ENCODE data around the gene NHS. TPM values are rescaled to one million over a fixed set of nuclear protein-coding genes. Genes with fewer than 3 reads are reported as not detected.

Gene NHS
- total RNA-seq, 1 donor from 2014 or later = 1.2 TPM

DNA sequence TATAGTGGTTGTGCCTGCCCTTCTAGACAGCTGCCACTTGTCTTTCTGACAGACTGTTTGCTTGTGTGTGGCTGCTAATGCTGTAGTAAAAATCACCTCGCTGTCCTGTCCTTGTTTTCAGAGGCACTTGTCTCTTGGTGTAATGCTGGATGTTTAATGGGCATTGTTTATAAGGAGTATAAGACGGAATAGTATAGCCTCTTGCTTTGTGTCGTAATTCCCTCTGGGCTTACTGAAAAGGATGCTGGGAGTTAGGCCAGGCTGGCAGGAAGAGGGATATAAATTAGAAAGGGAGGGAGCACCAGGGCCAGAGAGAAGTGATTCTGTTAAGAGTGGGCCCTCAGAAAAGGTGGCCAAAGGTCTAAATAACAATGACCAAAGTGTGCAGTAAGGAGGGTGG lies 29.0 kb downstream of the NHS start:
- no peak for DNase-seq (ENCODE audit: extremely low read depth, low read depth, low spot score)

DNA sequence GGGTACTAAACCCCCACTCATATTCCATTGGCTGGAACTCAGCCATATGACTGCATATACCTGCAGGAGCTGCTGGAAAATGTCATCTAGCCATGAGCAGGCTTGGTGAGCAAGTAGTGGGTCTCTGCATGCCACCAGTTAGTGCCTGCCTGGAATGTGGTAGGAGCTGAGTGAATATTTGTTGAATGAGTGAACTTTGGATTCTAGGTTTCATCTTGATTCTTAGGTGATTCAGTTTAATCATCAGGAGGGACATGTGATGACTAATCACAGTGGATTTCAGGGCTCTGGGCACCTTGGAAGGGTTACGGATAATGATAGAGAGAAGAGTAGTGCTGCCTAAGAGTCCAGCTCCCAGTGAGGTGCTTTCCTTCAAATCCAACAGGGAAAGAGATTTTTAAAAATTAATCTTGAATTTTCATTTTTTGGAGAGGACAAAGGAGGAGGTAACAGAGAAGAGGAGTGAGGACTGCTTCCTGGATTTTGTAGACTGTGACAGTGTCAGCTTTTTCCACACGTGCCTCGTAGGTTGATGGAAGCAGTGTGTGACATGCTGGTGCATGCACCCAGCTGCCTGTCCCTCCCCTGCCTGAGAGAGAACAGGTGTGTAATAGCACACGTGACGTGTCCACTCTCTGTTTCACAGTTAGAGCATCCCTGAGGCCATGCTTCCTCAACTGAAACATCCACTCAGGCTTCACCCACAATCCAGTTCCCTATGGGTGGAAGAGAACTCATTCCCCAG lies 30.4 kb downstream of the NHS start:
- DNase-seq (ENCODE audit: extremely low read depth, low read depth, low spot score) = no peak

DNA sequence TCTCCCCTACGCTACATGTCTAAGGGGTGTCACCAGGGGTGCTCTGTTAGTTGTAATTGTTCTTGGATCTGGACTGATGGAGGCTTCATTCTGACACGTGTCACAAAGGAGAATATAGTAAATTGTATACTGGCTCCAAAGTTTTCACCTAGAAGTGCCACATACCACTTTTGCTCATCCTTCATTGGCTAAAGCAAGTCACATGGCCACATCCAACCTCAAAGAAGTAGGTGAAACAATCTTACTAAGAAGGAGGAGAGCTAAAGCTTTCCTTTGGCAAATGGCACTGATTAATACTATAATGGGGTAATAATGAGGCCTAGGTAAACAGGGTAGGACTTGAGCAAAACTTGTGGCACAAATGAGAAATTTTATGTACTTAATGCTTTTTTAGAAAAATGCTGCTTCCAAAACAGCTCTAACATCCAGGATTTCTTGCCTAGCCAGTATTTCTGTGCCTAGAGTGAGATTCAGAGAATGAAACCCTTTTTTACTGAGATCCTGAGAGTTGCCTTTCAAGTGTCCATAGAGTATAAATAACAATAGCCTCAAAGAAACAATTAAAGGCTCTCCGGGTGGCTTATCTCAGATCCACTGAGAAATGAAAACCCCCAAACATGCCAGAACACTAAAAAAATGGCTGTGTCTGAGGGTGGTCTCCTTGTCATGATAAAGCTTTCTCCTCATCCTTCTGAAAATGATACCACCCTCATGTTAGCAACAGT lies 34.7 kb downstream of the NHS start:
- DNase-seq (ENCODE audit: extremely low read depth, low read depth, low spot score) = no peak

DNA sequence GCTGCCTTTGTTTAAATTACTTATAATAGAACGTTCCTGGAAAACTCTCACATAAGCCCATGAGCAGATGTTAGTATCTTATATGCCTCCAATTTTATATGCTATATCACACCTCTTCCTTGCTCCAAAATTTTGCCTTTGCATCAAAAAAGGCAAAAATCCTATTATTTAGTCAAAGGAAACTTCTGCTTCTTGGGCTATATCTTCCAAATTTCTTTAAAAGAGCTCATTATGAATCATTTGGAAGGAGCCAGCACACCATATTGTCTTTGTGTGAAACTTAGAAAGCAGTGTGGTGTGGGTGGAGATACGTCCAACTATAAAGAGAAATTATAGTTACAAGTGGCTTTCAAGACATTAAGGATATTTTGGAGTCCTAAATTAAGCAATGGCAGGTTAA lies 35.7 kb downstream of the NHS start:
- no peak for DNase-seq (ENCODE audit: extremely low read depth, low read depth, low spot score)

DNA sequence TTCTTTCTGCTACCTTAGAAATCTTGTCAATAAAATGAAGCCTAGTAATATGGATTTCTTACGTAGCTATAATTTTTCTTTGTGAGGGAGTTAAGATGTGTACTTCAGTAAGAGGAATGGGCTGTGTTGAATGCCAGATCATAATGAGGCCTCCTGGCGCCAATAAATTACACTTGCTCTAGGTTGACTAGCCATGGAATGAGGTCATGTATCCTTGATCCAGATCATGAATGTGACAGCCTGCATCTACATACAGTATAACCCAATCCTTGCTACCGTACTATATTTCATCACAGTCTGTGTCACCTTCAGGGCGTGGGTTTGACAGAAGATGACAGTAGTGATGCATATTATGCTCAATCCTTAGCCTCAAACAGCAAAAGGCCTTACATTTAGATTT lies 36.2 kb downstream of the NHS start:
- no peak for DNase-seq (ENCODE audit: extremely low read depth, low read depth, low spot score)

DNA sequence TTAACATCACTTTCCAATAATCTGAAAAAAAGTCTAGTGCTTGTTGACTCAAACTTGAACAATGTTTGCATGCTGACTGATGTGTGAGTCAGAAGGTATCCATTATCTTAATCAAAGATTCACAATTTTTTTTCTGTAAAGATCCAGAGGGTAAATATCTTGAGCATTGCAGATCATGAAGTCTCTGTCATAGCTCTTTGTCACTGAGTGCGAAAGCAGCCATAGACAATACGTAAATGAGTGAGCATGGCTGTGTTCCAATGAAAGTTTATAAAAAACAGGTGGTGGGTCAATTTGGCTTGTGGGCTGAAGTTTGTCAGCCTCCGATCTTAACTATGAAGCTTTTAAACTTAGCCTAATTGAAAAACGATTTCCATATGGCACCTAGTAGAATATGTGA lies 37.7 kb downstream of the NHS start:
- DNase-seq (ENCODE audit: extremely low read depth, low read depth, low spot score) = no peak

DNA sequence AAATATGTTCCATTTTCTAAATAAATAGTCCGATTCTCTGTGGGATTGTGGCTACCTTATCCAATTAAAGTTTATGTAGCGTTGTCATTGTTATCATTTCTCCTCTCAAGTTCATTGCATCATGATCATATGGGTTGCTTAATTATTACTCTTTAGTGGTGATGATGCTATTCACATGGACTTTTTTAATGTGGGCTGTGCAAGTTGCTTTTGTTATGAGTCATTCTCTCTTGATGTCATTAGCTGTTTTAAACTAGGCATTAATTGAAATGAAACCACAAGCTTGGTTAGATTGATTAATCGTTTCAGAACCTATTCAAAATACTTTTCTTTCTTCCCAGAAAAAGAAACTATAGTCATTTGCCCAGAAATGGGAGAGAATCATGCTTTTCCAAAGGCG lies 38.2 kb downstream of the NHS start:
- no peak for DNase-seq (ENCODE audit: extremely low read depth, low read depth, low spot score)

DNA sequence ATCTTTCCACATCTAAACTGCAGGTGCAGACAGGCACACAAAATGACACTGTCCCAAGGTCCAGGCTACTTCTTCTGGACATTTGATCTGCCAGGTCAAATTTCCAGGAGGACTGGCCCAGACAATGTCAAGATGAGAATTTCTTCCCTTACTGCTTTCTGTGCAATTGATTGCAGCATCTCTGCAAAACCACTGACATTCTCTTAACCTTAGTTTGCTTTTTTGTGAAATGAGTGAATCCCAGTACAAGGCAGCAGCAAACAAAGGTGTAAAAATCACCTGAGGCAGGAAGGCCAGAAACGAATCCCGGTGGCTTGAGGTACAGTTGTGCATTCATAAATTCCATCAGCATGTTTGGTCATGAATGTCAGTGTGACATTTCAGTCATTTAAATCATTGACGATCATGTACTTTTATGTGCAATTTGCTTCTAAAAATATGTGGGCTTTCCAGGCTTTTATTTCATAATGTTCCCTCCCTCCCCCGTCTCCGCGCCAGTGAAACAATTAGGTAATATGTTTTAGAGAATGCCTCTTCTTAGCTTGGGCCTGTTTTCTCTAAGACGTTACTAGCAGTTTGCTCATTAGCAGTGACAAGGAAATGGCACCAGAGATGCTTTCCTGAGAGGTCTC lies 39.1 kb downstream of the NHS start:
- DNase-seq (ENCODE audit: extremely low read depth, low read depth, low spot score) = no peak

DNA sequence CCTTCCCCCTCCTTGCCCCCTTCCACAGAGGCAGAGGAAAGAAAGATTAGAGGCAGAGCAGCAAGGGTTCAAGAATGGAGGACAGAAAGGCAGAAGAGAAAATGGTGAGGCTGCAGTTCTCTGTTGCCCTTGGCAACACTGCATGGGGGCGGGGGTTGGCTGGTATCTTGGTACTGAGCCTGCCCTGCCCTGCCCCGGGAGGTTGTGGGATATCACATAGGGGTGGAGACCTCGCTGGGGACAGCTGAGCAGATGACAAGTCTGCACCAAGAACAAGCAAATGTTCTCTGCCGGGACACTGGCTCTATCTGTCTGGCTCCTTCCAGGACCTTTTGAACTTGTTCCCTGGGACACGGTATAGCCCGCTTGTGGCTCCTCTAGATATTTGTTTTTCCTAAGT lies 39.8 kb downstream of the NHS start:
- DNase-seq (ENCODE audit: extremely low read depth, low read depth, low spot score) = no peak

DNA sequence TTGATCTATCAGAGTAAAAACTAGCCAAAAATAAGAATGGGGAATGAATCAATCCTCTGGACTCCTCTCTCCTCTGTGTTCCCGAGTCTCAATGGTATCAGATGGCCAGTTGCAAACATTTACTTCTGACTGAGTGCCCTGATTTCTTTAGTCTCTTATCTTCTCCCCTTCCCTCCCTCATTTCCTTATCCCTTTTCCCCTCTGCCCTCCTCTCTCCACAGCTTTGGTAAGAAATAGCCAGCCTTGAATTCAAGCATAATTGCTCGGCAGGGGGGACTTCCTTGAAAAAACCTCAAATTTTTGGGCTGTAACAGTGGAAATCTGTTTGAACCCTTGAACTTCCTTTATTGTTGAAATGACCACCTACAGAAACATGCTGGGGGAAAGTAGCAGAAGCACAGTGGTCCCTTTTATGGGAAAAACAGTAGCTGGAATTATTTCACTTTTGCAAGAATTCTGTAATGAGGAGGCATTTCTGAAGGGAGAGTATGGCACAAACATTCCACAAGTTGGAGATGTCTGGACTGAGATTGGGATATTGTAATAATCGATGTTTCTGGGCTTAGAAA lies 40.3 kb downstream of the NHS start:
- no peak for DNase-seq (ENCODE audit: extremely low read depth, low read depth, low spot score)

DNA sequence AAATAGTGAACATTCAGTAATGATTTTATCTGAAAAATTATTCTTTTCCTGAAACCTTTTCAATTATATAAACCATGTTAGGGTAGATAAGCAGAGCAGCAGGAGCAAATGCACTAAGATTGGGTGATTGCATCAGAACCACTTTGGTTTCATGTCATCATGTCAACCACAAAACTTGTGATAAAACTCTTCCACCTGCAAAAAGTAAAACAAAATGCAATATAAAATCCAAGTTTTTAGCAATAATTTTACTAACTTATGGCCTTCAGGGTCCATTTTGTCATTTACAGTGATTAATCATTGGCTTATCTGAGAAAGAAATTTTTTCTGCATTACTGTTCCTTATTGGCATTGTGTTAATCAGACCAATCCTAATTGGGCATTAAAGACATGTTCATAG lies 42.4 kb downstream of the NHS start:
- no peak for DNase-seq (ENCODE audit: extremely low read depth, low read depth, low spot score)

DNA sequence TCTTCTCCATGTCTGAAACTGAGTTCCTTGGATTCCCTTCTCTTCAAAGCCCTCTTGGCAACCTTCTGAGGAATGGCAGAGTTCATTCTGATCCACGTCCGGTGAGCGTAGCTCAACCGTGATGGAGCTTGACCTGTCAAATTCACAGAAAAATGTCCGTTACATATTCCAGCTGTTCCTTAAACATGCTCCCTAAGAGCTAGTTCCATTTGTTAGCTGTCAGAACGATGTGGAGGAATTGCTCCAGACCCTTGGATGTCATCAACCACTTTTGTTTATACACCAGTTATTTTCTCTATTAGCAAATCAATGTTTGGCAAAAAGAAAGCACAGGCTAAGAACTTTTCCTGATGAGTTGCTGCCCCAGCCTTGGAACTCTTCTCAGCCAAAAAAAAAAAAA lies 50.1 kb downstream of the NHS start:
- DNase-seq (ENCODE audit: extremely low read depth, low read depth, low spot score) = no peak

DNA sequence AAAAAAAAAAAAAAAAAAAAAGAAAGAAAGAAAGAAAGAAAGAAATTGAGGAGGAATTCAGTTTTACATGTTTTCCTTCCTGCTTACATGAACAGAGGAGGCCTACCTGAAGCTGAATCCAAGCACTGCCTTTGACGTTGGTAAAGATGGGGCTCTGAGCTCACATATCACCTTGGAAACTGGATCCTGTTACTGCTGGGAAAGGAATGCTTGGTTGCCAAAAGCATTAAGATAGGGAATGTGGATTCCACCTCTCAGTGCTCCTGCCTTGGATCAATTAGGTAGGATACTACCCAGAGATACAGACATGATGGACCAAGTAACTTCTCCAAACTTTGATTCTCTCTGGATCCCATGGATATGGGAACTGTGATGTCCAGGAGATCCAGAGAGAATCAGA lies 50.6 kb downstream of the NHS start:
- no peak for DNase-seq (ENCODE audit: extremely low read depth, low read depth, low spot score)

DNA sequence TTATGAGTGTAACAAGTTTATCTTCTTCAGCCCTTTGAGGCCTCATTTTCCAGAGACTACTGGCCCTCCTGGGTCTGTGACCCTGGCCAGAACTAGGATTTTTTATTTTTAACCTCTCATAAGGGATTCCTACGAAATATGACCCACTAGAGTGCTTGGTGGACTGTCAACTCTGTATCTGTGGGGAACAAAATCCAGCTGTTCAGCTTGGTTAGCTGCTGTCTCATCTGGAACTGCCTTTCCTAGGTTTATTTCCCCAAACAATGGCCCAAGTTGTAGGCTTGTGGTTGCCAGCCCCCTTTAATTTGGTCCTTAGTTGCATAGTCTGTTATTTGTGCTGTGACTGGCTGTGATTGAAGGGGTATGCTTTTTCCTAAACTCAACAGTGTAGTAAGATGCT lies 56.2 kb downstream of the NHS start:
- DNase-seq (ENCODE audit: extremely low read depth, low read depth, low spot score) = no peak

DNA sequence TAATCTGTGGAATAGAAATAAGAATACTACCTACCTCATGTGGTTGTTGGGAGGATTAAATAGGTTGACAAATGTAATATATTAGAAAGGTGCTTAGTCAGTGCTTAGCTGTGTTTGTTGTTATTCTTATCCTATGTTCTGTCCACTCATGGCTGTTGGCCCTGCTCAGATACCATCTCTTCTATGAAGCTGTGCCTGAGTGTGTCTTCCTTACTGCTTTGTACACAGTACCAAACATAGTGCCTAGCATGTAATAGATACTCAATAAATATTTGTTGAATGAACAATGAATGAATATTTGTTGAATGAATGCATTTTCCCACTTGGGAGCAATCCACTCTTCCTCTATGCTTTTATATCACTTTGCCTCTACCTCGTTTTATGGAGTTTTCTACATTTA lies 57.2 kb downstream of the NHS start:
- DNase-seq (ENCODE audit: extremely low read depth, low read depth, low spot score) = no peak

DNA sequence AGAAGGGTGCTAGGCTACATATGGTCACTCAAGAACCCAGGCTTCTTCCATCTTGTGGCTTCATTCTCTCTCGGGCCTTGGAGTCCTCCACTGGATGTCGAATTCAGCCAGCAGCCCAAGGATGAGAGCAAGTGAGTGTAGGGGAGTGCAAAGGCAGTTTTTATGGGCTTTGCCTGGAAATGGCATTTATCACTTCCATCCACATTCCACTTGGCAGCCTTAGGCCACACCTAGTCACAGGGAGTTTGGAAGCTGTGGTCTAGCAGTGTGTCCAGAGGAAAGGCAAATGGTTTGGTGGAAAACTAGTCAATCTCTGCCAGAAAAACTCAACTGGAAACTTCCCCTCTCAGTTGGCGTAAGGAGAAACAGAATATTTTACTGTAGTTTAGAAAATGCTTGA lies 59.0 kb downstream of the NHS start:
- DNase-seq (ENCODE audit: extremely low read depth, low read depth, low spot score) = no peak

DNA sequence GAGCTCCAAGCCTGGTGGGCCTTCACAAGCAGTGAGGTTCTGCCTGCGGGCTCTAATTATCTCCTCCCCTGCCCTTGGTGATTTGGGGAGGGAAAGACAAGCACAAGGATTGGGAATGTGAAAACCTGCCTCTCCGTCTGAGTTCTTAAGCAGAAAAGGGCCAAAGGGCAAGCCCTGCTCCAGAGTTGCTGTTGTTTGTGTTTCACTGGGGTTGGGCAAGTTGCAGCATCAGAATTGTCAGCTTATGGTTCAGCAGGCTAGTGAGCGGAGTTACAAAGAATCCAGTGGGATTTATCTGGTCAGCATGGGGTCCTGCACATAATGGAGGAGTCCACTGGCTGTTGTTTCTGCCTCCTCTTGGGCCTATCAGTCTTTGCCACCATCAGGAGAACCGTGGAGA lies 60.5 kb downstream of the NHS start:
- no peak for DNase-seq (ENCODE audit: extremely low read depth, low read depth, low spot score)

DNA sequence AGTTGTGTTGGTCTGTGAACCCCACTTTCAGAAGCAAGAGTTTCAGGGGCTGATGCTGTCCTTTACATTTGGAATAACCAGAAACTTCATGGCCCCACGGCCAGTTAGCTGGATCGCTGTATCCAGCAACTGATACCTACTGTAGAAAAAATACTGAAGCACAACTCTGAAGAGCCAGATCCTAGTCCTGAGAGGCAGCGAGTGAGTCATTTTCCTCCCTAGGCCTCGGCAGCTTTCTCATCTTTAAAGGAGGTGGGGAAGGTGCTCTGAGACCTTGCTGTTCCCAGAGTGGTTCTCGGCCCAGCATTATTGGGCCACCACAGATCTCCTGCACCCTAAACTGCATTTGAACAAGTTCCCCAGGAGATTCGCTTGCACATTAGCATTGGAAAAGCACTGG lies 63.2 kb downstream of the NHS start:
- no peak for DNase-seq (ENCODE audit: extremely low read depth, low read depth, low spot score)

DNA sequence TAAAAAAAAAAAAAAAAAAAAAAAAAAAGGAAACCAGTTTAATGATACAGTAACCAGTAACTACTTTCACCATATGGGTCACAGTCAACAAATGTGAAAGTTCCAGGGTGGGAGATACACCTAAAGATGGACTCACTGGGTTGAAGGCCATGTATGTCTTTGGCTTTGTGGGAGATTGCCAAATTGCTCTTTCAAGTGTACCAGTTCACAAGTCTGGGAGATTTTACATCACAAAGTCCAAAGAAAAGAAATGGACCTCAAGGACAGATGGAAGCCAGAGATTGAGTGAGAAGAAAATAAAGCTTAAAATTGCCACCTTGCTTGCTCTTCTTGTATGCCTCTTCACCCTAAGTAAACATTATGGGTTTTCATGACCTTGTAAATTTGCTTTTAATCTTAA lies 65.3 kb downstream of the NHS start:
- no peak for DNase-seq (ENCODE audit: extremely low read depth, low read depth, low spot score)

DNA sequence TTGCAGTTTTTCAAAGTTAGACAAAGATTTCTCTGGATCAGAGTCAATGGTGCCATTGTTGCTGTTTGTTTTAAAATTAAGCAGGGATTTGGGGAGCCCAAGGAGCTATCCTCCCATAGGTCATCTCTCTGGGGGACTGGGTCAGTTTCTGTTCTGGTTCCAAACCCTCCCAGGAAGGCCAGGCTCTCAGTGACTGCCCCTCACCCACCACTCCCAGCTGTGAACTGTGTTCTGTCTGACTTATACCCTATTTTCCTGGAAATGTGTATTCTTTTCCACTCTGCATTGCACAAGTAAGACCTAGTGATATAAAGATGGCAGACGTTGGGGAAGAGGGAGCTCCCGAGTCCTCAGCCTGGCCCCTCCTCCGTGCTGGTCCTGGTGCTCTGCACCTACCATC lies 65.8 kb downstream of the NHS start:
- no peak for DNase-seq (ENCODE audit: extremely low read depth, low read depth, low spot score)

DNA sequence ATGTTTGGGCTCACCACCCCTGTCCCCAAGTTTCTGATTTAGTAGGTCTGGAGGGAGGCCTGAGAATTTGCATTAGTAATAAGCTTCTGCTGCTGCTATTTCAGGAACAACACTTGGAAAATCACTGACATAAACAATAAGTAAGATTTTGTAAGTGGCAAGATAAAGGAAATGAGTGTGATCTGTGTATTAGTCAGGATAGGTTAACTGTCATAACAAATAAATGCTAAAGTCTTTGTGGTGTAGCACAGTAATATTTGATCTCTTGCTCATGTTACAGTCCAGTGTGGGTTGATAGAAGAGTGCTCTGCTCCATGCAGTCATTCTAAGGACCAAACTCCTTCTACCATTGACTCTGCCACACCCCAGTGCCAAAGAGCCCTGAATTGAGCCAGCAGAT lies 67.0 kb downstream of the NHS start:
- no peak for DNase-seq (ENCODE audit: extremely low read depth, low read depth, low spot score)

DNA sequence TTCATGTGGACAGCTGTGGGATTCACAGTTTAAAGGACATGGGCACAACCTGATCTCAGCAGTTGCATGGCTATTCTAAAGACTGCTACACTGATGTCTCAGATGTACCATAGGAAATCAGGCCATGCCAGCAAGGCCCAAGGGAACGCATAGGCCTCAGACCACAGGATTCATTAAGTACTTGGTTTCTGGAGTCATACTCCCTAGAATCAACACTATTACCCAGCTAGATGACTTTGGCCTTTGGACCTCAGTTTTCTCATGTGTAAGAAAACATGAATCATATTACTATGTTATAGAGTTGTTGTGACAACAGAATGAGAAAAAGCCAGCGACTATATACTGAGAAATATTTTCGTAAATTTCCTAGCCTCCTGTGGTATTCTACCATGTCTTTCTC lies 67.9 kb downstream of the NHS start:
- no peak for DNase-seq (ENCODE audit: extremely low read depth, low read depth, low spot score)

Measured in glomerular endothelial cell (primary cell).